ENCODE data around the gene SCYGR3. TPM values are rescaled to one million over a fixed set of nuclear protein-coding genes. Genes with fewer than 3 reads are reported as not detected.

Gene SCYGR3
- total and polyA plus RNA-seq, 2 of the 8 experiments (the other 6 are each of a cell fraction or from before 2014, with no cell fraction given): not detected

DNA sequence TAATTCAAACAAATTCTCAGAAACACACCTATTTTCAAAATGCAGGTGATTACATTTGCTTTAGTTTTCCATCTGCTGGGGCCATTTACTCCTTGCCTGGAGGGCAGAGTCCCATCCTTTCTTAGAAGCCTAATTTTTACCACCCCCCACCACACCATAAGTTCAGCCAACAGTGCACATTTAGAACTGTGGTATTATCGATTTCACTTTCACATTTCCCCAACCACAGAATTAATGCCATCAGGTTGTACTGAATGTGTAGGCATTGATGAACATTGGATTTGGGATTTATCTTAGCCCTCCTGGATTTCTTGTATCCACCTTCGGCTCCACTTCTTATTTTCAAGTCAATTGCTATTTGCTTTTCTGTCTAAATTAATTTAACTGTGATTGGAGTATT is 4.5 kb downstream of the SCYGR3 start (continued):
- no peak for TF ChIP-seq CHD7 (IDR thresholded peaks at IDR 0.05; ENCODE audit: insufficient replicate concordance, low read length)
- TF ChIP-seq RFX5 (IDR thresholded peaks at IDR 0.05; ENCODE audit: borderline replicate concordance, low read depth, low read length): no peak
- TF ChIP-seq RBBP5 (IDR thresholded peaks at IDR 0.05; ENCODE audit: borderline replicate concordance, low read depth, low read length): no peak
- no peak for TF ChIP-seq TAF7 (optimal IDR thresholded peaks at IDR 0.05; ENCODE audit: borderline replicate concordance, low read depth, low read length)
- TF ChIP-seq, protein P1, sequence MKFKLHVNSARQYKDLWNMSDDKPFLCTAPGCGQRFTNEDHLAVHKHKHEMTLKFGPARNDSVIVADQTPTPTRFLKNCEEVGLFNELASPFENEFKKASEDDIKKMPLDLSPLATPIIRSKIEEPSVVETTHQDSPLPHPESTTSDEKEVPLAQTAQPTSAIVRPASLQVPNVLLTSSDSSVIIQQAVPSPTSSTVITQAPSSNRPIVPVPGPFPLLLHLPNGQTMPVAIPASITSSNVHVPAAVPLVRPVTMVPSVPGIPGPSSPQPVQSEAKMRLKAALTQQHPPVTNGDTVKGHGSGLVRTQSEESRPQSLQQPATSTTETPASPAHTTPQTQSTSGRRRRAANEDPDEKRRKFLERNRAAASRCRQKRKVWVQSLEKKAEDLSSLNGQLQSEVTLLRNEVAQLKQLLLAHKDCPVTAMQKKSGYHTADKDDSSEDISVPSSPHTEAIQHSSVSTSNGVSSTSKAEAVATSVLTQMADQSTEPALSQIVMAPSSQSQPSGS (IDR thresholded peaks at IDR 0.05; ENCODE audit: low read length): no peak
